Fibroblast of skin of left biceps (primary cell): ENCODE results near the gene PBLD.
"Not testable (repeated sequence)": the region's sequence is repeated elsewhere in the genome, so short reads cannot be mapped to it uniquely, and the experiment has no call there.

ENCODE experiments used
- DNase-seq, 2 experiments: peaks; one replicate each; pipeline ENCODE4 v3.0.0-alpha.2; 2013; ENCODE audit warnings: low read depth in 2 of 2

Gene PBLD

GRCh38 chr10:68331455-68332258 is 1.1 kb downstream of the PBLD start, which contains the start of gene HNRNPH3:
HNRNPH3 (plus strand) TSS chr10:68332064; CDS start chr10:68337222, 5,158 bp downstream.
- peak; percentile 93 to 94 for DNase-seq

GRCh38 chr10:68330852-68331454 is 1.8 kb downstream of the PBLD start:
- no peak for DNase-seq

- no peak for DNase-seq
These were observed 3.2 kb downstream of the PBLD start for GRCh38 chr10:68329506-68329861.

- peak; percentile 23 to 42 for DNase-seq
These were observed 4.6 kb downstream of the PBLD start for GRCh38 chr10:68327889-68328786.

- DNase-seq: not testable (repeated sequence)
These were observed 8.3 kb downstream of the PBLD start for GRCh38 chr10:68324396-68324795.

GRCh38 chr10:68318331-68319059 is 14.2 kb downstream of the PBLD start:
- no peak for DNase-seq

GRCh38 chr10:68315582-68315981 is 17.1 kb downstream of the PBLD start:
- no peak for DNase-seq

- not testable (repeated sequence) for DNase-seq
These were observed 17.8 kb downstream of the PBLD start for GRCh38 chr10:68314930-68315329.

- no peak for DNase-seq
These were observed 22.2 kb downstream of the PBLD start for GRCh38 chr10:68310531-68310930.

- no peak for DNase-seq
These were observed 26.9 kb downstream of the PBLD start for GRCh38 chr10:68305854-68306253.

- no peak for DNase-seq
These were observed 28.8 kb downstream of the PBLD start for GRCh38 chr10:68303849-68304412.

GRCh38 chr10:68302871-68303270 is 29.9 kb downstream of the PBLD start:
- no peak for DNase-seq

- no peak for DNase-seq
These were observed 30.3 kb downstream of the PBLD start for GRCh38 chr10:68302503-68302823.

GRCh38 chr10:68301790-68302502 is 30.8 kb downstream of the PBLD start:
- DNase-seq: peak; percentile 23 to 34

GRCh38 chr10:68301301-68301700 is 31.4 kb downstream of the PBLD start:
- DNase-seq: no peak

- peak; percentile 20 to 31 for DNase-seq
These were observed 35.7 kb downstream of the PBLD start for GRCh38 chr10:68296843-68297663.

- no peak for DNase-seq
These were observed 42.0 kb downstream of the PBLD start for GRCh38 chr10:68290736-68291135.

GRCh38 chr10:68288717-68289116 is 44.0 kb downstream of the PBLD start:
- no peak for DNase-seq

- no peak for DNase-seq
These were observed 48.4 kb downstream of the PBLD start for GRCh38 chr10:68284062-68285001.
